Measurements from ENCODE around the gene SLC35F3.

Gene SLC35F3

GRCh38 chr1:234292011-234292410 lies 387.5 kb downstream of the SLC35F3 start:
- Histone ChIP-seq H3K4me3 (ENCODE audit: low read length in 2 of 2) (no peak overlapping the region), H3K9ac (ENCODE audit: low read depth, low read length, poor library complexity) (no peak overlapping the region), H3K23ac (ENCODE audit: low read depth, low read length, poor library complexity) (no peak overlapping the region), H3K18ac (ENCODE audit: low read length) (no peak overlapping the region), H3K4me1 (ENCODE audit: control insufficient read depth in 2 of 2, insufficient read depth in 1 of 2, low read depth in 1 of 2, low read length in 2 of 2) (no peaks in the 10 kb centered on the region), H3K27me3 (ENCODE audit: control insufficient read depth in 3 of 3, insufficient read depth in 3 of 3, low read depth in 1 of 3, low read length in 3 of 3) (peaks cover 0 to 10% (median 0%) of the 10 kb centered on the region in 3 experiments), H3K4me2 (ENCODE audit: insufficient read depth, low read length, poor library complexity, severe bottlenecking) (no peak overlapping the region), H4K8ac (ENCODE audit: low read depth, low read length) (no peak overlapping the region), H3K79me1 (ENCODE audit: low read depth, low read length) (no peaks in the 10 kb centered on the region), H3K4ac (ENCODE audit: low read length) (no peak overlapping the region), H4K91ac (ENCODE audit: low read depth, low read length, poor library complexity) (no peak overlapping the region), H3K9me3 (replicated peaks in 1 of 2; ENCODE audit: control insufficient read depth in 2 of 2, insufficient read depth in 1 of 2, low read depth in 1 of 2, low read length in 2 of 2) (peaks cover 0 to 6% of the 10 kb centered on the region in 2 donors), H2BK12ac (ENCODE audit: low read length) (no peak overlapping the region), H2BK15ac (ENCODE audit: low read length) (no peak overlapping the region), H2AK5ac (ENCODE audit: low read depth, low read length) (no peak overlapping the region), H2BK5ac (ENCODE audit: low read length) (no peak overlapping the region), H3K14ac (ENCODE audit: low read length) (no peak overlapping the region), H2AFZ (ENCODE audit: low read length) (no peak overlapping the region), H3K36me3 (replicated peaks in 1 of 2; ENCODE audit: control insufficient read depth in 2 of 2, insufficient read depth in 2 of 2, low read length in 2 of 2) (no peaks in the 10 kb centered on the region), H2BK120ac (ENCODE audit: low read depth, low read length) (no peak overlapping the region), H3K27ac (replicated peaks; ENCODE audit: low read length) (no peak overlapping the region)
- DNase-seq (ENCODE audit: low spot score), result no peak
- WGBS, 2 donors (ENCODE audit: extremely low coverage in 2 of 2, insufficient read length in 2 of 2, insufficient replicate concordance in 1 of 2), result no CpG with 5 or more reads among the region's 4 CpGs

- Histone ChIP-seq H4K91ac (ENCODE audit: low read depth, low read length, poor library complexity) (no peak overlapping the region), H3K79me1 (ENCODE audit: low read depth, low read length) (no peaks in the 10 kb centered on the region), H3K4ac (ENCODE audit: low read length) (no peak overlapping the region), H3K4me1 (ENCODE audit: control insufficient read depth in 2 of 2, insufficient read depth in 1 of 2, low read depth in 1 of 2, low read length in 2 of 2) (no peaks in the 10 kb centered on the region), H3K18ac (ENCODE audit: low read length) (no peak overlapping the region), H2AFZ (ENCODE audit: low read length) (no peak overlapping the region), H3K36me3 (replicated peaks in 1 of 2; ENCODE audit: control insufficient read depth in 2 of 2, insufficient read depth in 2 of 2, low read length in 2 of 2) (no peaks in the 10 kb centered on the region), H4K8ac (ENCODE audit: low read depth, low read length) (no peak overlapping the region), H3K9ac (ENCODE audit: low read depth, low read length, poor library complexity) (no peak overlapping the region), H3K23ac (ENCODE audit: low read depth, low read length, poor library complexity) (no peak overlapping the region), H3K4me2 (ENCODE audit: insufficient read depth, low read length, poor library complexity, severe bottlenecking) (no peak overlapping the region), H3K14ac (ENCODE audit: low read length) (no peak overlapping the region), H3K9me3 (replicated peaks in 1 of 2; ENCODE audit: control insufficient read depth in 2 of 2, insufficient read depth in 1 of 2, low read depth in 1 of 2, low read length in 2 of 2) (peaks cover 0 to 6% of the 10 kb centered on the region in 2 donors), H2BK5ac (ENCODE audit: low read length) (no peak overlapping the region), H2BK15ac (ENCODE audit: low read length) (no peak overlapping the region), H2BK120ac (ENCODE audit: low read depth, low read length) (no peak overlapping the region), H3K27ac (replicated peaks; ENCODE audit: low read length) (no peak overlapping the region), H3K4me3 (ENCODE audit: low read length in 2 of 2) (no peak overlapping the region), H2BK12ac (ENCODE audit: low read length) (no peak overlapping the region), H2AK5ac (ENCODE audit: low read depth, low read length) (no peak overlapping the region), H3K27me3 (ENCODE audit: control insufficient read depth in 3 of 3, insufficient read depth in 3 of 3, low read depth in 1 of 3, low read length in 3 of 3) (peaks cover 0 to 10% (median 0%) of the 10 kb centered on the region in 3 experiments)
- WGBS, 2 donors (ENCODE audit: extremely low coverage in 2 of 2, insufficient read length in 2 of 2, insufficient replicate concordance in 1 of 2), result no CpG with 5 or more reads among the region's 2 CpGs
- DNase-seq (ENCODE audit: low spot score), result no peak
These were observed 388.1 kb downstream of the SLC35F3 start for GRCh38 chr1:234292548-234292947.

GRCh38 chr1:234294109-234294817 lies 389.8 kb downstream of the SLC35F3 start:
- H3K4me2 ChIP-seq (ENCODE audit: insufficient read depth, low read length, poor library complexity, severe bottlenecking), result no peak overlapping the region
- no peak overlapping the region for H3K14ac ChIP-seq (ENCODE audit: low read length)
- H3K36me3 ChIP-seq (replicated peaks in 1 of 2; ENCODE audit: control insufficient read depth in 2 of 2, insufficient read depth in 2 of 2, low read length in 2 of 2), result no peaks in the 10 kb centered on the region
- no peak overlapping the region for H2BK120ac ChIP-seq (ENCODE audit: low read depth, low read length)
- no peak overlapping the region for H3K23ac ChIP-seq (ENCODE audit: low read depth, low read length, poor library complexity)
- H3K18ac ChIP-seq (ENCODE audit: low read length), result no peak overlapping the region
- H3K9ac ChIP-seq (ENCODE audit: low read depth, low read length, poor library complexity), result no peak overlapping the region
- H3K4me3 ChIP-seq (ENCODE audit: low read length in 2 of 2), result no peak overlapping the region
- no peak overlapping the region for H2AK5ac ChIP-seq (ENCODE audit: low read depth, low read length)
- no peaks in the 10 kb centered on the region for H3K4me1 ChIP-seq (ENCODE audit: control insufficient read depth in 2 of 2, insufficient read depth in 1 of 2, low read depth in 1 of 2, low read length in 2 of 2)
- H3K9me3 ChIP-seq (replicated peaks in 1 of 2; ENCODE audit: control insufficient read depth in 2 of 2, insufficient read depth in 1 of 2, low read depth in 1 of 2, low read length in 2 of 2), result peaks cover 0 to 6% of the 10 kb centered on the region in 2 donors
- no peak overlapping the region for H2BK15ac ChIP-seq (ENCODE audit: low read length)
- H4K8ac ChIP-seq (ENCODE audit: low read depth, low read length), result no peak overlapping the region
- H2BK5ac ChIP-seq (ENCODE audit: low read length), result no peak overlapping the region
- H2AFZ ChIP-seq (ENCODE audit: low read length), result no peak overlapping the region
- H3K79me1 ChIP-seq (ENCODE audit: low read depth, low read length), result no peaks in the 10 kb centered on the region
- H3K27ac ChIP-seq (replicated peaks; ENCODE audit: low read length), result no peak overlapping the region
- H3K27me3 ChIP-seq (ENCODE audit: control insufficient read depth in 3 of 3, insufficient read depth in 3 of 3, low read depth in 1 of 3, low read length in 3 of 3), result peaks cover 0 to 10% (median 0%) of the 10 kb centered on the region in 3 experiments
- DNase-seq (ENCODE audit: low spot score), result no peak
- no peak overlapping the region for H3K4ac ChIP-seq (ENCODE audit: low read length)
- no peak overlapping the region for H4K91ac ChIP-seq (ENCODE audit: low read depth, low read length, poor library complexity)
- H2BK12ac ChIP-seq (ENCODE audit: low read length), result no peak overlapping the region
- WGBS, 2 donors (ENCODE audit: extremely low coverage in 2 of 2, insufficient read length in 2 of 2, insufficient replicate concordance in 1 of 2), result no CpG with 5 or more reads among the region's 14 CpGs

GRCh38 chr1:234295068-234295467 lies 390.6 kb downstream of the SLC35F3 start:
- H3K4me1 ChIP-seq (ENCODE audit: control insufficient read depth in 2 of 2, insufficient read depth in 1 of 2, low read depth in 1 of 2, low read length in 2 of 2), result no peaks in the 10 kb centered on the region
- no peak overlapping the region for H3K4me2 ChIP-seq (ENCODE audit: insufficient read depth, low read length, poor library complexity, severe bottlenecking)
- no peak overlapping the region for H2AFZ ChIP-seq (ENCODE audit: low read length)
- no CpG with 5 or more reads among the region's 5 CpGs for WGBS, 2 donors (ENCODE audit: extremely low coverage in 2 of 2, insufficient read length in 2 of 2, insufficient replicate concordance in 1 of 2)
- H3K27me3 ChIP-seq (ENCODE audit: control insufficient read depth in 3 of 3, insufficient read depth in 3 of 3, low read depth in 1 of 3, low read length in 3 of 3), result peaks cover 0 to 10% (median 0%) of the 10 kb centered on the region in 3 experiments
- H3K36me3 ChIP-seq (replicated peaks in 1 of 2; ENCODE audit: control insufficient read depth in 2 of 2, insufficient read depth in 2 of 2, low read length in 2 of 2), result no peaks in the 10 kb centered on the region
- peaks cover 0 to 4% of the 10 kb centered on the region in 2 donors for H3K9me3 ChIP-seq (replicated peaks in 1 of 2; ENCODE audit: control insufficient read depth in 2 of 2, insufficient read depth in 1 of 2, low read depth in 1 of 2, low read length in 2 of 2)
- no peak overlapping the region for H3K18ac ChIP-seq (ENCODE audit: low read length)
- no peak overlapping the region for H4K91ac ChIP-seq (ENCODE audit: low read depth, low read length, poor library complexity)
- H3K27ac ChIP-seq (replicated peaks; ENCODE audit: low read length), result no peak overlapping the region
- no peak for DNase-seq (ENCODE audit: low spot score)
- H2BK15ac ChIP-seq (ENCODE audit: low read length), result no peak overlapping the region
- H3K4ac ChIP-seq (ENCODE audit: low read length), result no peak overlapping the region
- no peak overlapping the region for H3K4me3 ChIP-seq (ENCODE audit: low read length in 2 of 2)
- H3K14ac ChIP-seq (ENCODE audit: low read length), result no peak overlapping the region
- H3K23ac ChIP-seq (ENCODE audit: low read depth, low read length, poor library complexity), result no peak overlapping the region
- H2AK5ac ChIP-seq (ENCODE audit: low read depth, low read length), result no peak overlapping the region
- no peak overlapping the region for H2BK5ac ChIP-seq (ENCODE audit: low read length)
- no peak overlapping the region for H2BK12ac ChIP-seq (ENCODE audit: low read length)
- H3K79me1 ChIP-seq (ENCODE audit: low read depth, low read length), result no peaks in the 10 kb centered on the region
- no peak overlapping the region for H3K9ac ChIP-seq (ENCODE audit: low read depth, low read length, poor library complexity)
- no peak overlapping the region for H4K8ac ChIP-seq (ENCODE audit: low read depth, low read length)
- H2BK120ac ChIP-seq (ENCODE audit: low read depth, low read length), result no peak overlapping the region

Measured in neuronal stem cell (in vitro differentiated cells).